NB4 (cell line): Measurements from ENCODE around the gene SHH.

Experiments used
- DNase-seq: peaks from one replicate; pipeline ENCODE4 v3.0.0; 2010; ENCODE audit warnings: low read depth
- H3K4me3 ChIP-seq: one replicate; pipeline ENCODE4 v1.5.1; 2011; ENCODE audit warnings: mild to moderate bottlenecking, low read depth, low read length, moderate library complexity
- CTCF ChIP-seq: IDR thresholded peaks from one replicate; pipeline ENCODE4 v1.5.1; 2012; ENCODE audit warnings: low read depth, low read length
- MAX ChIP-seq: IDR thresholded peaks from 2 replicates; pipeline ENCODE4 v1.6.1; 2011; ENCODE audit warnings: low read depth, low read length
- MYC ChIP-seq: IDR thresholded peaks from 2 replicates; pipeline ENCODE4 v1.6.1; 2011; ENCODE audit warnings: low read depth, low read length
- POLR2A ChIP-seq: IDR thresholded peaks from 2 replicates; pipeline ENCODE4 v1.6.1; 2011; ENCODE audit warnings: mild to moderate bottlenecking; ENCODE audit not compliant: insufficient read length; ENCODE audit errors: extremely low read depth

The SHH gene

GRCh38 chr7:155750255-155751125 is 61.8 kb downstream of the SHH start:
- no peak overlapping the region for H3K4me3 ChIP-seq
- no peak for TF ChIP-seq MAX
- no peak for TF ChIP-seq POLR2A
- TF ChIP-seq MYC, result no peak
- TF ChIP-seq CTCF, result no peak
- DNase-seq, result no peak
